Measurements from ENCODE around the gene DCTN5. TPM values are rescaled to one million over a fixed set of nuclear protein-coding genes. Genes with fewer than 3 reads are reported as not detected.

Gene DCTN5
- polyA plus RNA-seq, 1 donor = 54.0 TPM

GRCh38 chr16:23651943-23652468, 10.7 kb downstream of the DCTN5 start:
- Histone ChIP-seq H3K9me3 (ENCODE audit: control insufficient read depth, low read depth, low read length) (no peaks in the 10 kb centered on the region), H3K4me3 (ENCODE audit: low read length) (no peak overlapping the region), H3K27ac (ENCODE audit: low read length) (no peak overlapping the region), H3K4me1 (ENCODE audit: control insufficient read depth, insufficient read depth, low read length) (no peaks in the 10 kb centered on the region), H3K27me3 (ENCODE audit: control insufficient read depth, insufficient read depth, low read length) (no peaks in the 10 kb centered on the region), H3K36me3 (ENCODE audit: control insufficient read depth, insufficient read depth, low read length) (peaks cover 25% of the 10 kb centered on the region)
- no peak for DNase-seq
- 100% methylated on average over 3 of the region's 4 CpGs for WGBS (ENCODE audit: insufficient coverage, low lambda C conversion rate)

- no peak for DNase-seq
- H3K4me1 ChIP-seq (ENCODE audit: control insufficient read depth, insufficient read depth, low read length) = no peaks in the 10 kb centered on the region
- peaks cover 92% of the 10 kb centered on the region for H3K36me3 ChIP-seq (ENCODE audit: control insufficient read depth, insufficient read depth, low read length)
- H3K4me3 ChIP-seq (ENCODE audit: low read length) = no peak overlapping the region
- no peaks in the 10 kb centered on the region for H3K9me3 ChIP-seq (ENCODE audit: control insufficient read depth, low read depth, low read length)
- no peak overlapping the region for H3K27ac ChIP-seq (ENCODE audit: low read length)
- no peaks in the 10 kb centered on the region for H3K27me3 ChIP-seq (ENCODE audit: control insufficient read depth, insufficient read depth, low read length)
- 100% methylated on average over 2 of the region's 2 CpGs for WGBS (ENCODE audit: insufficient coverage, low lambda C conversion rate)
Observed at GRCh38 chr16:23663918-23664317, 22.7 kb downstream of the DCTN5 start.

- Histone ChIP-seq H3K27ac (ENCODE audit: low read length) (no peak overlapping the region), H3K4me3 (ENCODE audit: low read length) (no peak overlapping the region), H3K27me3 (ENCODE audit: control insufficient read depth, insufficient read depth, low read length) (no peaks in the 10 kb centered on the region), H3K36me3 (ENCODE audit: control insufficient read depth, insufficient read depth, low read length) (peaks cover 88% of the 10 kb centered on the region), H3K4me1 (ENCODE audit: control insufficient read depth, insufficient read depth, low read length) (no peaks in the 10 kb centered on the region), H3K9me3 (ENCODE audit: control insufficient read depth, low read depth, low read length) (no peaks in the 10 kb centered on the region)
- no CpG with 5 or more reads among the region's 7 CpGs for WGBS (ENCODE audit: insufficient coverage, low lambda C conversion rate)
- no peak for DNase-seq
Observed at GRCh38 chr16:23666571-23667354, 25.5 kb downstream of the DCTN5 start.

GRCh38 chr16:23667355-23667659, 26.0 kb downstream of the DCTN5 start:
- DNase-seq = no peak
- no peaks in the 10 kb centered on the region for H3K4me1 ChIP-seq (ENCODE audit: control insufficient read depth, insufficient read depth, low read length)
- no peaks in the 10 kb centered on the region for H3K9me3 ChIP-seq (ENCODE audit: control insufficient read depth, low read depth, low read length)
- H3K27ac ChIP-seq (ENCODE audit: low read length) = no peak overlapping the region
- no CpG with 5 or more reads among the region's 6 CpGs for WGBS (ENCODE audit: insufficient coverage, low lambda C conversion rate)
- H3K4me3 ChIP-seq (ENCODE audit: low read length) = no peak overlapping the region
- peaks cover 88% of the 10 kb centered on the region for H3K36me3 ChIP-seq (ENCODE audit: control insufficient read depth, insufficient read depth, low read length)
- no peaks in the 10 kb centered on the region for H3K27me3 ChIP-seq (ENCODE audit: control insufficient read depth, insufficient read depth, low read length)

GRCh38 chr16:23668225-23668624, 27.0 kb downstream of the DCTN5 start:
- no peaks in the 10 kb centered on the region for H3K9me3 ChIP-seq (ENCODE audit: control insufficient read depth, low read depth, low read length)
- peaks cover 82% of the 10 kb centered on the region for H3K36me3 ChIP-seq (ENCODE audit: control insufficient read depth, insufficient read depth, low read length)
- DNase-seq = no peak
- no peaks in the 10 kb centered on the region for H3K4me1 ChIP-seq (ENCODE audit: control insufficient read depth, insufficient read depth, low read length)
- H3K27me3 ChIP-seq (ENCODE audit: control insufficient read depth, insufficient read depth, low read length) = no peaks in the 10 kb centered on the region
- no peak overlapping the region for H3K4me3 ChIP-seq (ENCODE audit: low read length)
- no peak overlapping the region for H3K27ac ChIP-seq (ENCODE audit: low read length)
- no CpG with 5 or more reads among the region's 1 CpG for WGBS (ENCODE audit: insufficient coverage, low lambda C conversion rate)

GRCh38 chr16:23668873-23669272, 27.6 kb downstream of the DCTN5 start:
- Histone ChIP-seq H3K9me3 (ENCODE audit: control insufficient read depth, low read depth, low read length) (no peaks in the 10 kb centered on the region), H3K27ac (ENCODE audit: low read length) (no peak overlapping the region), H3K27me3 (ENCODE audit: control insufficient read depth, insufficient read depth, low read length) (no peaks in the 10 kb centered on the region), H3K4me3 (ENCODE audit: low read length) (no peak overlapping the region), H3K36me3 (ENCODE audit: control insufficient read depth, insufficient read depth, low read length) (peaks cover 82% of the 10 kb centered on the region), H3K4me1 (ENCODE audit: control insufficient read depth, insufficient read depth, low read length) (no peaks in the 10 kb centered on the region)
- no CpG with 5 or more reads among the region's 4 CpGs for WGBS (ENCODE audit: insufficient coverage, low lambda C conversion rate)
- no peak for DNase-seq

GRCh38 chr16:23670137-23670776, 29.0 kb downstream of the DCTN5 start:
- no peak overlapping the region for H3K27ac ChIP-seq (ENCODE audit: low read length)
- peak in 1 of 2 donors; percentile 33 for DNase-seq
- H3K4me3 ChIP-seq (ENCODE audit: low read length) = no peak overlapping the region
- H3K4me1 ChIP-seq (ENCODE audit: control insufficient read depth, insufficient read depth, low read length) = no peaks in the 10 kb centered on the region
- WGBS (ENCODE audit: insufficient coverage, low lambda C conversion rate) = no CpG with 5 or more reads among the region's 4 CpGs
- H3K27me3 ChIP-seq (ENCODE audit: control insufficient read depth, insufficient read depth, low read length) = no peaks in the 10 kb centered on the region
- peaks cover 72% of the 10 kb centered on the region for H3K36me3 ChIP-seq (ENCODE audit: control insufficient read depth, insufficient read depth, low read length)
- no peaks in the 10 kb centered on the region for H3K9me3 ChIP-seq (ENCODE audit: control insufficient read depth, low read depth, low read length)

GRCh38 chr16:23673971-23674614, 32.8 kb downstream of the DCTN5 start:
- no peak overlapping the region for H3K4me3 ChIP-seq (ENCODE audit: low read length)
- WGBS (ENCODE audit: insufficient coverage, low lambda C conversion rate) = no CpG with 5 or more reads among the region's 8 CpGs
- no peak for DNase-seq
- no peak overlapping the region for H3K27ac ChIP-seq (ENCODE audit: low read length)
- H3K36me3 ChIP-seq (ENCODE audit: control insufficient read depth, insufficient read depth, low read length) = peaks cover 40% of the 10 kb centered on the region
- no peaks in the 10 kb centered on the region for H3K27me3 ChIP-seq (ENCODE audit: control insufficient read depth, insufficient read depth, low read length)
- peaks cover 19% of the 10 kb centered on the region for H3K4me1 ChIP-seq (ENCODE audit: control insufficient read depth, insufficient read depth, low read length)
- no peaks in the 10 kb centered on the region for H3K9me3 ChIP-seq (ENCODE audit: control insufficient read depth, low read depth, low read length)

- H3K27me3 ChIP-seq (ENCODE audit: control insufficient read depth, insufficient read depth, low read length) = no peaks in the 10 kb centered on the region
- DNase-seq = peak; percentile 84 to 92
- WGBS (ENCODE audit: insufficient coverage, low lambda C conversion rate) = no CpG with 5 or more reads among the region's 2 CpGs
- no peak overlapping the region for H3K4me3 ChIP-seq (ENCODE audit: low read length)
- peaks cover 29% of the 10 kb centered on the region for H3K4me1 ChIP-seq (ENCODE audit: control insufficient read depth, insufficient read depth, low read length)
- H3K27ac ChIP-seq (ENCODE audit: low read length) = peak overlapping the region; percentile 54
- peaks cover 32% of the 10 kb centered on the region for H3K36me3 ChIP-seq (ENCODE audit: control insufficient read depth, insufficient read depth, low read length)
- H3K9me3 ChIP-seq (ENCODE audit: control insufficient read depth, low read depth, low read length) = no peaks in the 10 kb centered on the region
Observed at GRCh38 chr16:23676924-23677480, 35.7 kb downstream of the DCTN5 start.

Measured in large intestine (tissue), 3 donors.